GM12878 (cell line): Measurements from ENCODE around the gene MEF2C. TPM values are rescaled to one million over a fixed set of nuclear protein-coding genes. Genes with fewer than 3 reads are reported as not detected.

ENCODE experiments used
- ATAC-seq: fragments of 200-7000 bp; cut with Tn5 transposase; 3 replicates; pipeline ENCODE4 v1.9.1; 2020; ENCODE audit warnings: mild to moderate bottlenecking, moderate library complexity
- BruUV-seq: library from RNA; stranded (reverse); fragments of 400-500 nt; replicated peaks from 2 replicates; lab custom pipeline; 2021; lab: Mats Ljungman, UMichigan
- CTCF ChIA-PET: fragments of 300-600 bp; sonication (Branson Sonifier 250); formaldehyde crosslinking; extraction: SDS; loops from one replicate; lab custom pipeline; 2021; ENCODE audit warnings: inconsistent platforms; lab: Yijun Ruan, JAX
- POLR2A ChIA-PET: fragments of 350-600 bp; formaldehyde crosslinking; extraction: SDS; loops from one replicate; lab custom pipeline; 2021; ENCODE audit warnings: inconsistent platforms; lab: Charles Lee
- RAD21 ChIA-PET: fragments of 300-600 bp; sonication (Branson Sonifier 250); formaldehyde crosslinking; loops from one replicate; lab custom pipeline; 2023; ENCODE audit warnings: antibody characterized with exemption; ENCODE audit not compliant: unreplicated experiment; lab: Charles Lee
- SMC1A ChIA-PET: fragments of 300-600 bp; sonication (Branson Sonifier 250); formaldehyde crosslinking; loops from one replicate; lab custom pipeline; 2023; ENCODE audit not compliant: unreplicated experiment, uncharacterized antibody; lab: Charles Lee
- DNase-seq: peaks from one replicate; pipeline ENCODE4 v3.0.0-alpha.2; 2011; ENCODE audit warnings: low read depth, low spot score
- FAIRE-seq: peaks from 3 replicates; lab custom pipeline; 2011; peaks lifted over from hg19 to GRCh38; lab: Jason Lieb, UNC
- H2AFZ ChIP-seq: 2 replicates; pipeline ENCODE4 v1.6.0; 2011; ENCODE audit warnings: low read depth, low read length, control low read depth; ENCODE audit not compliant: control insufficient read depth
- H3K27ac ChIP-seq: 2 replicates; pipeline ENCODE4 v1.5.1; 2011; ENCODE audit warnings: control low read depth; ENCODE audit not compliant: control insufficient read depth, insufficient read depth
- H3K27me3 ChIP-seq, 2 experiments: replicated peaks in 1 of 2; 2 replicates each; pipeline versions ENCODE4 v1.6.0 to v1.6.1; 2011; ENCODE audit warnings: low read length in 1 of 2; ENCODE audit not compliant: control insufficient read depth in 2 of 2, insufficient read depth in 2 of 2
- H3K36me3 ChIP-seq, 2 experiments: 2 replicates each; pipeline ENCODE4 v1.5.1; 2011; ENCODE audit warnings: low read length in 1 of 2; ENCODE audit not compliant: control insufficient read depth in 2 of 2, insufficient read depth in 2 of 2
- H3K4me1 ChIP-seq: 2 replicates; pipeline ENCODE4 v1.6.1; 2011; ENCODE audit warnings: mild to moderate bottlenecking, low read length, moderate library complexity, mixed read lengths; ENCODE audit not compliant: control insufficient read depth, insufficient read depth
- H3K4me2 ChIP-seq: 2 replicates; pipeline ENCODE4 v1.6.0; 2011; ENCODE audit warnings: control low read depth; ENCODE audit not compliant: control insufficient read depth, insufficient read depth
- H3K4me3 ChIP-seq: fragments of 200-600 bp; sonication (generic); 2 replicates; pipeline ENCODE4 v1.5.1; 2016
- H3K79me2 ChIP-seq: 2 replicates; pipeline ENCODE4 v1.6.0; 2011; ENCODE audit warnings: low read length; ENCODE audit not compliant: control insufficient read depth, insufficient read depth
- H3K9ac ChIP-seq: 2 replicates; pipeline ENCODE4 v1.8.0; 2011; ENCODE audit warnings: low read length, control low read depth, mixed read lengths; ENCODE audit not compliant: control insufficient read depth, insufficient read depth
- H3K9me3 ChIP-seq: replicated peaks from 3 replicates; pipeline ENCODE4 v1.5.1; 2011; ENCODE audit warnings: mild to moderate bottlenecking, low read length; ENCODE audit not compliant: control insufficient read depth, insufficient read depth
- H4K20me1 ChIP-seq: 2 replicates; pipeline ENCODE4 v1.6.0; 2011; ENCODE audit not compliant: control insufficient read depth, insufficient read depth
- BCL11A ChIP-seq: IDR thresholded peaks from 2 replicates; pipeline ENCODE4 v1.6.1; 2011; ENCODE audit warnings: low read depth, low read length
- BHLHE40 ChIP-seq, 2 experiments: fragments of 450-650 bp in 1 of 2; IDR thresholded peaks; 2 replicates each; pipeline ENCODE4 v1.6.1; 2011 to 2017; ENCODE audit warnings: low read depth in 2 of 2, borderline replicate concordance in 1 of 2, improper control_type of control experiment in 1 of 2, low read length in 1 of 2, mild to moderate bottlenecking in 1 of 2
- CHD2 ChIP-seq: IDR thresholded peaks from 2 replicates; pipeline ENCODE4 v1.6.1; 2011; ENCODE audit warnings: low read depth, low read length, improper control_type of control experiment, borderline replicate concordance
- CHD4 ChIP-seq: fragments of 200-600 bp; sonication (generic); IDR thresholded peaks from 2 replicates; pipeline ENCODE4 v1.6.1; 2016; ENCODE audit warnings: mild to moderate bottlenecking
- DPF2 ChIP-seq: fragments of 450-650 bp; IDR thresholded peaks from 2 replicates; pipeline ENCODE4 v1.6.1; 2017; ENCODE audit warnings: mild to moderate bottlenecking
- HCFC1 ChIP-seq: fragments of 150-350 bp; IDR thresholded peaks from 2 replicates; pipeline ENCODE4 v1.6.1; 2014; ENCODE audit warnings: low read length
- LARP7 ChIP-seq: fragments of 450-650 bp; IDR thresholded peaks from 2 replicates; pipeline ENCODE4 v1.6.1; 2017; ENCODE audit warnings: mild to moderate bottlenecking
- MXI1 ChIP-seq: fragments of 150-350 bp; IDR thresholded peaks from 2 replicates; pipeline ENCODE4 v1.6.1; 2011; ENCODE audit warnings: low read depth, mild to moderate bottlenecking, inconsistent platforms, low read length, improper control_type of control experiment
- MYB ChIP-seq: fragments of 150-350 bp; IDR thresholded peaks from 2 replicates; pipeline ENCODE4 v1.6.1; 2014; ENCODE audit warnings: mild to moderate bottlenecking, low read depth, low read length, borderline replicate concordance
- MYC ChIP-seq: IDR thresholded peaks from 2 replicates; pipeline ENCODE4 v1.6.1; 2011; ENCODE audit warnings: mild to moderate bottlenecking, low read length, moderate library complexity, inconsistent platforms; ENCODE audit not compliant: insufficient read depth, insufficient replicate concordance, insufficient read length, severe bottlenecking
- NR2C1 ChIP-seq: fragments of 450-650 bp; IDR thresholded peaks from 2 replicates; pipeline ENCODE4 v1.6.1; 2017; ENCODE audit warnings: antibody characterized with exemption, mild to moderate bottlenecking, moderate library complexity
- POLR2AphosphoS2 ChIP-seq: IDR thresholded peaks from 2 replicates; pipeline ENCODE4 v1.6.1; 2011; ENCODE audit warnings: low read depth, mild to moderate bottlenecking, low read length, improper control_type of control experiment, moderate library complexity
- SMAD5 ChIP-seq: IDR thresholded peaks from 2 replicates; pipeline ENCODE4 v1.6.1; 2016; ENCODE audit warnings: antibody characterized with exemption, low read depth
- SMARCA5 ChIP-seq: fragments of 450-650 bp; IDR thresholded peaks from 2 replicates; pipeline ENCODE4 v1.6.1; 2017; ENCODE audit warnings: mild to moderate bottlenecking
- YY1 ChIP-seq: IDR thresholded peaks from 2 replicates; pipeline ENCODE4 v1.6.1; 2011; ENCODE audit warnings: low read depth, mild to moderate bottlenecking, low read length
- WGBS: methylation state at CpG from one replicate; pipeline ENCODE4 v1.1.6; 2016; ENCODE audit warnings: low lambda C conversion rate; ENCODE audit not compliant: insufficient replicate concordance, insufficient coverage; ENCODE audit errors: missing lambda C conversion rate; 5-methylcytosine and 5-hydroxymethylcytosine counted together
- in situ Hi-C: fragments of 300-500 bp; cut with MboI; formaldehyde crosslinking; loops from 9 replicates; pipeline ENCODE4 v1.14.3; 2018; ENCODE audit warnings: mixed read lengths
- intact Hi-C: fragments of 100-400 bp; cut with micrococcal nuclease; formaldehyde crosslinking; loops from one replicate; pipeline ENCODE4 v1.14.2; 2022; ENCODE audit not compliant: unreplicated experiment
- polyA plus RNA-seq, 11 experiments: library from polyadenylated mRNA; depleted of rRNA in 4 of 11; unstranded in 6 of 11; stranded (reverse) in 5 of 11; fragments of >200 nt; fragmentation: Nextera tagmentation in 4 of 11; fragmentation: Illumina TruSeq in 1 of 11; extraction: Ambion mirVana in 4 of 11; extraction: Trizol in 1 of 11; gene quantifications; 1 replicate in 1 of 11; 2 replicates in 10 of 11; pipeline versions ENCODE4 v1.2.1 to v1.2.3, GENCODE V29; 2011 to 2016; ENCODE audit warnings: inconsistent platforms in 2 of 11, missing spikeins in 2 of 11, low read depth in 1 of 11
- total RNA-seq, 4 experiments: library from RNA; depleted of rRNA in 3 of 4; stranded (reverse); fragments of >200 nt in 3 of 4; fragmentation: Illumina TruSeq in 1 of 4; extraction: Trizol in 1 of 4; gene quantifications; 2 replicates each; pipeline versions ENCODE4 v1.2.1 to v1.2.3, GENCODE V29; 2013 to 2021
- TF ChIP-seq, protein P1 (sequence below): fragments of 450-650 bp; IDR thresholded peaks from 2 replicates; pipeline ENCODE4 v1.6.1; 2017; ENCODE audit warnings: antibody characterized with exemption, mild to moderate bottlenecking, moderate library complexity

MEF2C gene
- total and polyA plus RNA-seq, 10 of the 15 experiments (the other 5 are each of a cell fraction or from before 2014, with no cell fraction given) = 104 to 225 (median 180) TPM

DNA sequence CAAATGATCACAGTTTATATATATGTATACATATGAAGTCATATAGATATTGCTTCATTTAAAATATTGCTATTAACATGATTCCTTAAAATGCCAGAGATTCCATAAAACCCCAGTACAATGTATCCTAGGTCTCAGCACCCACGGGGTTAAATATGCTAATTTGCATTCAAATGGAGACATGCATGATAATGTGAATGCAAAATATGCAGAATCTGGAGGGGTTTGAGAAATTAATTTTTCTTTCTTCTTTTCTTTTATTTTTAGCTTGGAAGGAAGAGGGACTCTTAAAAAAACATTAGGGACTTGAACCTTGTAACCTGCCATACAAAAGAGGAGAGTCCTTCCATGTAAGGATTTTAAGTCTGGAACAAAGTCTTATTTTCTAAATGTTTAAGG lies 211.9 kb downstream of the MEF2C start (continued):
- TF ChIP-seq, protein P1, sequence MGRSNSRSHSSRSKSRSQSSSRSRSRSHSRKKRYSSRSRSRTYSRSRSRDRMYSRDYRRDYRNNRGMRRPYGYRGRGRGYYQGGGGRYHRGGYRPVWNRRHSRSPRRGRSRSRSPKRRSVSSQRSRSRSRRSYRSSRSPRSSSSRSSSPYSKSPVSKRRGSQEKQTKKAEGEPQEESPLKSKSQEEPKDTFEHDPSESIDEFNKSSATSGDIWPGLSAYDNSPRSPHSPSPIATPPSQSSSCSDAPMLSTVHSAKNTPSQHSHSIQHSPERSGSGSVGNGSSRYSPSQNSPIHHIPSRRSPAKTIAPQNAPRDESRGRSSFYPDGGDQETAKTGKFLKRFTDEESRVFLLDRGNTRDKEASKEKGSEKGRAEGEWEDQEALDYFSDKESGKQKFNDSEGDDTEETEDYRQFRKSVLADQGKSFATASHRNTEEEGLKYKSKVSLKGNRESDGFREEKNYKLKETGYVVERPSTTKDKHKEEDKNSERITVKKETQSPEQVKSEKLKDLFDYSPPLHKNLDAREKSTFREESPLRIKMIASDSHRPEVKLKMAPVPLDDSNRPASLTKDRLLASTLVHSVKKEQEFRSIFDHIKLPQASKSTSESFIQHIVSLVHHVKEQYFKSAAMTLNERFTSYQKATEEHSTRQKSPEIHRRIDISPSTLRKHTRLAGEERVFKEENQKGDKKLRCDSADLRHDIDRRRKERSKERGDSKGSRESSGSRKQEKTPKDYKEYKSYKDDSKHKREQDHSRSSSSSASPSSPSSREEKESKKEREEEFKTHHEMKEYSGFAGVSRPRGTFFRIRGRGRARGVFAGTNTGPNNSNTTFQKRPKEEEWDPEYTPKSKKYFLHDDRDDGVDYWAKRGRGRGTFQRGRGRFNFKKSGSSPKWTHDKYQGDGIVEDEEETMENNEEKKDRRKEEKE = no peak
- no peak for TF ChIP-seq YY1
- no peak for TF ChIP-seq MXI1

DNA sequence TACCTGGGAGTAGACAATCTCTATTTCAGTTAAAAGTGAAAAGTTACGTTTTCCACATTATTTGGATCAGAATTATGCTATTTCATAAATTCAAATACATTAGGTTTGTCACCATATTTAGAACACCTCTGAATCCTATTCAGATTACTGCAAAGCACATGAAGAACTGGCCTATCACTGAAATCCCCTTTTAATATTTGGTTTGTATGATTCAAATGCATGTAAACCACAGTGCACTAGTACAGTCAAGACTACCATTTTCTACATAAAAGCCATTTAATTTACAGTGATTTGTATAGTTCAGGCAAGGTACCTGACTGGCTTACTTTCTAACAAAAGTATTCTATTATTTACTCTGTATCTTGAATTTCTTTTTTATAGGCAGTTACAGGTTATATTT lies 212.5 kb downstream of the MEF2C start:
- SMC1A ChIA-PET = interaction anchor here (0.6 kb wide), 1 partner anchor 31 kb away, joined by 3 read pairs; no protein-coding TSS in a partner anchor
- POLR2A ChIA-PET = no interaction called here
- in situ Hi-C loops = loop anchor here (10.0 kb wide), 1 partner anchor 406 kb away; the partner anchor contains the start of gene TMEM161B
- TF ChIP-seq BHLHE40 (IDR thresholded peaks at IDR 0.05; ENCODE audit: borderline replicate concordance in 1 of 2, low read depth in 2 of 2, low read length in 1 of 2) (no peak), BCL11A (no peak), CHD4 (no peak), HCFC1 (no peak), POLR2AphosphoS2 (no peak), NR2C1 (no peak), MYC (no peak), DPF2 (no peak), SMARCA5 (no peak), CHD2 (no peak), MYB (no peak), LARP7 (no peak), SMAD5 (no peak)
- Histone ChIP-seq H3K36me3 (no peaks in the 10 kb centered on the region), H3K4me3 (no peak overlapping the region), H3K27ac (no peak overlapping the region), H3K4me1 (peaks cover 6% of the 10 kb centered on the region), H3K79me2 (no peaks in the 10 kb centered on the region), H3K27me3 (peaks cover 0 to 28% of the 10 kb centered on the region in 2 experiments), H2AFZ (no peak overlapping the region), H3K9ac (no peak overlapping the region), H4K20me1 (no peaks in the 10 kb centered on the region), H3K9me3 (no peaks in the 10 kb centered on the region; the same call in 2 of the 3 replicates), H3K4me2 (no peak overlapping the region)
- RAD21 ChIA-PET = no interaction called here
- DNase-seq = no peak
- no TSS peak for BruUV-seq
- WGBS = 38% methylated on average over 1 of the region's 1 CpG
- no peak for FAIRE-seq
- ATAC-seq = no peak
- intact Hi-C loops = loop anchor here (10.0 kb wide), 1 partner anchor 166 kb away; no protein-coding TSS in a partner anchor
- CTCF ChIA-PET = no interaction called here
